Measurements from ENCODE around the gene SCN1B. TPM values are rescaled to one million over a fixed set of nuclear protein-coding genes. Genes with fewer than 3 reads are reported as not detected.

SCN1B gene
- total RNA-seq, 1 experiment from 2014 or later, result 2.3 TPM

- Histone ChIP-seq H3K4me3 (no peak overlapping the region), H3K27ac (no peak overlapping the region), H3K27me3 (no peaks in the 10 kb centered on the region; the same call in none of the 2 replicates), H3K9me3 (replicated peaks) (no peaks in the 10 kb centered on the region), H3K36me3 (no peaks in the 10 kb centered on the region), H3K4me1 (no peaks in the 10 kb centered on the region)
- DNase-seq, result no peak
Measured at GRCh38 chr19:35073941-35074340, 43.7 kb downstream of the SCN1B start.

GRCh38 chr19:35074426-35075201 lies 44.3 kb downstream of the SCN1B start:
- no peak overlapping the region for H3K4me3 ChIP-seq
- H3K36me3 ChIP-seq, result no peaks in the 10 kb centered on the region
- no peak for DNase-seq
- no peaks in the 10 kb centered on the region for H3K4me1 ChIP-seq
- H3K9me3 ChIP-seq (replicated peaks), result no peaks in the 10 kb centered on the region
- no peaks in the 10 kb centered on the region; the same call in none of the 2 replicates for H3K27me3 ChIP-seq
- no peak overlapping the region for H3K27ac ChIP-seq

DNA sequence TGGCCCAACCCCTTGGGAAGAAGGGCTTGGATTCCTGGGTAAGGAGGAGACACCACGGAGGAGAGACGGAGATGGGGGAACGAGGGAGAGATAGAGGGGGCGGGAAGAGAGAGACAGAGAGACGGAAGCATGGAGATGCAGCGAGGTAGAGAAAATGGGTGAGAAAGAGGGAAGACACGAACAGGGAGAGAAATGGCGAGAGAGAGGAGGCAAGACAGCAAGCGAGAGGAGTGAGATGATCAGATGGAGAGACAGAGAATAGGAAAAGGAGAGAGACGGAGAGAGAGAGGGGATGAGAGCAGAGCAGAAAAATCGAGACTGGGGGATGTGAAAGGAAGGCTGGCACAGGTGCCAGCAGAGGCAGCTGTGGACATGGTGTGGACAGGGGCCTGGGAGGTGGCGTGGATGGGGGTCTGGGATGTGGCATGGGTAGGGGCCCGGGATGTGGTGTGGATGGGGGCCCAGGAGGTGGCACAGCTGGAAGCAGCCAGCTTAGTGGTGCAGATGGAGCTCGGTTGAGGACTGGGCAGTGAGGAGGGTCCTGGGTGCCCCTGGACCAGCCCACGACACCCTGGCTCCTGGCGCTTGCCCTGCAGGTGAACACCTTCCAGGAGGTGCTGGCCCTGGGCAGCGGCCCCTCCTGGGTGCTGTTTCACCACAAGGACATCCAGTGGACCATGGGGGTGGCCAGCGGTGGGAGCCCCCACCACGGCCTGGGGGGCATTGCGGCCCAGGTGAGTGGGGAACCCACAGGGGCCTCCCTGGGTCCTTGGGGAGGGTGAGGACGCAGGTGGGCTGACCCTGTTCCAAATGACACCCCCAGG lies 45.1 kb downstream of the SCN1B start:
- H3K27ac ChIP-seq, result no peak overlapping the region
- H3K36me3 ChIP-seq, result no peaks in the 10 kb centered on the region
- H3K27me3 ChIP-seq, result no peaks in the 10 kb centered on the region; the same call in none of the 2 replicates
- H3K9me3 ChIP-seq (replicated peaks), result no peaks in the 10 kb centered on the region
- H3K4me1 ChIP-seq, result no peaks in the 10 kb centered on the region
- H3K4me3 ChIP-seq, result no peak overlapping the region
- DNase-seq, result no peak

GRCh38 chr19:35076026-35076370 lies 45.7 kb downstream of the SCN1B start:
- Histone ChIP-seq H3K4me1 (no peaks in the 10 kb centered on the region), H3K36me3 (no peaks in the 10 kb centered on the region), H3K27me3 (no peaks in the 10 kb centered on the region; the same call in none of the 2 replicates), H3K9me3 (replicated peaks) (no peaks in the 10 kb centered on the region), H3K4me3 (no peak overlapping the region), H3K27ac (no peak overlapping the region)
- DNase-seq, result no peak

DNA sequence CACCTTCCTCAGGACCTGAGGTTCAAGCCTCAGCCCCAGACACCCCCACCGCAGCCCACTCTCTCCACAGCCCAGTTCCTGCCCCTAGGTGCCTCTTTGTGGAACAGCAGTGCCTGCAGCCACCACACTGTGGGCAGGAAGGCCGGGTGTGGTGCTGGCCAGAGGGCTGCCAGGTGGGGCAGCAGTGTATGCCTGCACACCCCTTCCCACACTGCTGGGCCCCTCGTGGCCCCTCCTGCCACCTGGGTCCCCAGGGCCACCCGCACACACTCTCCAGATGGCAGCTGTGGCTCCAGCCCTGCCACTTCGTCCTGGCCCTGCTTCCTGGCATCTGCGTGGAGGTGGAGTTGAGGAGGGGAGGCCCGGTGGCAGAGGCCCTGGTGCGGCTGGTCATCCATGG lies 46.4 kb downstream of the SCN1B start:
- Histone ChIP-seq H3K27me3 (no peaks in the 10 kb centered on the region; the same call in none of the 2 replicates), H3K27ac (no peak overlapping the region), H3K4me1 (no peaks in the 10 kb centered on the region), H3K4me3 (no peak overlapping the region), H3K9me3 (replicated peaks) (no peaks in the 10 kb centered on the region), H3K36me3 (no peaks in the 10 kb centered on the region)
- no peak for DNase-seq

DNA sequence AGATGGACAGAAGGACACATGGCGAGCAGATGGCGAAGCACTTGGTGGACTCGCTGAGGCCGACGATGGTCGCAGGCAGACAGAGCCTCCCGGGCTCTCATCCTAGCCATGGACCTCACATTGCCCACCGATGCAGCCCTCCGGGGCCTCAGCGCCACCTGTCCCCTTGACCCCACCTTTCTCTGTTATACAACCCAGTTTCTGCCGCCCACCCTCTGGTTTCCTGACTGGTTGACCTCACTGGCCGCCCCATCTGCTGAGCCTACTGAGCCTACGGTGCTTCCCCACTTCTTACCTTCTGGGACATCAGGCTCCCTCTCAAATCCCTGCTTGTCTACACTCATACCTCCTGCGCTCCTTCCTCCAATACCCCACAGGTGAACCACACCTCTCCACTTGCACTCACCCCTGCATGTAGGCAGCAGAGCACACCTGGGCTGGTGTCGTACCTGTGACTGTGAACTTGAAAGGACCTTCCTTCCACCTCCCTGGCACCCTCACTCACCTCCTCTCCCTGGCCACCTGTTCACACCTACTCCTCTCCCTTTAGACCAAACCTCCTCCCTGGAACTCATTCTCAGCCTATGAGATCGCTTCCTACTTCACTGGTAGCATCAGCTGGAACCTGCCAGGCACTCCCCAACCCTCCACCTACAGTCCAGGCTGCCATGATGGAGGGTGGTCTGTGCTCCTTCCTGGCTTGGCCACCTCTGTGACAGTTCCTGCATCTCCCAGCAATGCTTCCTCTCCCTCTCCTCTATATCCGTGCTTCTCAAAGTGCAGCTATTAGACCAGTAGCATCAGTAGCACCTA lies 47.3 kb downstream of the SCN1B start:
- Histone ChIP-seq H3K27me3 (no peaks in the 10 kb centered on the region; the same call in none of the 2 replicates), H3K4me1 (no peaks in the 10 kb centered on the region), H3K4me3 (no peak overlapping the region), H3K27ac (no peak overlapping the region), H3K9me3 (replicated peaks) (no peaks in the 10 kb centered on the region), H3K36me3 (no peaks in the 10 kb centered on the region)
- no peak for DNase-seq

DNA sequence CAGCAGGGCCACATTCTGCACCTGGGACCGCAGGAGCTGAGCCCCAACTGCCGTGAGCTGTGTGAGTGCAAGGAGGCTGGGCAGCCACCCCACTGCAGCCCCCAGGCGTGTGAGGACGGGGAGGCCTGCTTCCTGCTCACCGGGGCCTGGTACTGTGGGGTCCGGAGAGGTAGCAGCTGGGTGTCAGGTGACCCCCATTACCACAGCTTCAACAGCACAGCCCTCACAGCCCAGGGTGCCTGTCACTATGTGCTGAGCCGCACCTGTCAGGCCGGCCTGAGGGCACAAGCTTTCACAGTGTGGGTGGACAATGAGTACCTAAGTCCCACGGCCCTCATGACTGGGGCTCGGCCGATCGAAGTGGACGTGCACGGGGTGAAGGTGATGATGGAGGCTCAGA lies 49.6 kb downstream of the SCN1B start:
- no peak for DNase-seq
- no peaks in the 10 kb centered on the region for H3K9me3 ChIP-seq (replicated peaks)
- no peaks in the 10 kb centered on the region for H3K36me3 ChIP-seq
- H3K27me3 ChIP-seq, result no peaks in the 10 kb centered on the region; the same call in none of the 2 replicates
- no peak overlapping the region for H3K27ac ChIP-seq
- H3K4me3 ChIP-seq, result no peak overlapping the region
- no peaks in the 10 kb centered on the region for H3K4me1 ChIP-seq

DNA sequence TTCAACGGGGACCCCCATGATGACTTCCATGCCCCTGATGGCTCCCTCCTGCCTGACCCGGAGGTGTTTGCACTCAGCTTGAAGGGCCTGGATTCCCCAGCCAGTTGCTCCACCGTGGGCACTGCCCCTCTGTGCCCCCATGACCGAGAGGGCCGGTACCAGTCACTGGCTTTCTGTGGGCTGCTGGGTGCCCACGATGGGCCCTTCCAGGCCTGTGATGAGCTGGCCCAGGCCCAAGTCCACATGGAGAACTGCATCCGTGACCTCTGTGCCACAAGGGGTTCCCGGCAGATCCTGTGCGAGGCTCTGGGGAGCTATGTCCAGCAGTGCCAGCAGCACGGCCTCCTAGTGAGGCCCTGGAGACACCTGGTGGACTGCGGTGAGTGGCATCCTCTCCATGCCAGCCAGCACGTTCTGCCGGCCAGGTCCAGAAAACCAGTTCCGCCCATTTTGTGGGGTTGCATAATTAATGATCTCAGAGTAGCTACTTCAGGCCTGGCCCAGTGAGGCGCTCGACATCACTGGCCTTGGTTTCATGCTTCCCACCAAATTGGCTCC lies 50.4 kb downstream of the SCN1B start:
- no peak overlapping the region for H3K27ac ChIP-seq
- no peaks in the 10 kb centered on the region for H3K9me3 ChIP-seq (replicated peaks)
- H3K4me1 ChIP-seq, result no peaks in the 10 kb centered on the region
- no peak overlapping the region for H3K4me3 ChIP-seq
- H3K36me3 ChIP-seq, result no peaks in the 10 kb centered on the region
- no peaks in the 10 kb centered on the region; the same call in 1 of the 2 replicates for H3K27me3 ChIP-seq
- no peak for DNase-seq

DNA sequence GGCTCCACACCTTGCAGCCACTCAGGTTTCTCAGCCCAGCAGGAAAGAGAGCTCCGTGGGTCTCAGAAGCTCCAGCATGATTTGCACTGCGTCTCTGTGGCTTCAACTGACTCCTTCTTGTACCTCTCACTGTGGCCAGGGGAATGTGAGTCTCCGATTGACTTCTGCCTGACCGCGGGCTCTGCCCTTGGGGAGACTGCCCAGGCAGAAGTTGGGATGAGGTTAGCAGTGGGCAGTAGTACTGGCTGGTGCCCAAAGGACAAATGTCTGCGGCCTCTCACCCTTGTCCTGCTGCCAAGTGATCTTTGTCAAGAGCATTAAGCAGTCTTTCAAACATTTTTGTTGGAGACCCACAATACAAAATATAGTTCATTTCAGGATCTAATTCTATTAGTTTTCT lies 50.9 kb downstream of the SCN1B start:
- Histone ChIP-seq H3K4me3 (no peak overlapping the region), H3K9me3 (replicated peaks) (no peaks in the 10 kb centered on the region), H3K36me3 (no peaks in the 10 kb centered on the region), H3K4me1 (no peaks in the 10 kb centered on the region), H3K27ac (no peak overlapping the region), H3K27me3 (no peaks in the 10 kb centered on the region; the same call in 1 of the 2 replicates)
- DNase-seq, result no peak

DNA sequence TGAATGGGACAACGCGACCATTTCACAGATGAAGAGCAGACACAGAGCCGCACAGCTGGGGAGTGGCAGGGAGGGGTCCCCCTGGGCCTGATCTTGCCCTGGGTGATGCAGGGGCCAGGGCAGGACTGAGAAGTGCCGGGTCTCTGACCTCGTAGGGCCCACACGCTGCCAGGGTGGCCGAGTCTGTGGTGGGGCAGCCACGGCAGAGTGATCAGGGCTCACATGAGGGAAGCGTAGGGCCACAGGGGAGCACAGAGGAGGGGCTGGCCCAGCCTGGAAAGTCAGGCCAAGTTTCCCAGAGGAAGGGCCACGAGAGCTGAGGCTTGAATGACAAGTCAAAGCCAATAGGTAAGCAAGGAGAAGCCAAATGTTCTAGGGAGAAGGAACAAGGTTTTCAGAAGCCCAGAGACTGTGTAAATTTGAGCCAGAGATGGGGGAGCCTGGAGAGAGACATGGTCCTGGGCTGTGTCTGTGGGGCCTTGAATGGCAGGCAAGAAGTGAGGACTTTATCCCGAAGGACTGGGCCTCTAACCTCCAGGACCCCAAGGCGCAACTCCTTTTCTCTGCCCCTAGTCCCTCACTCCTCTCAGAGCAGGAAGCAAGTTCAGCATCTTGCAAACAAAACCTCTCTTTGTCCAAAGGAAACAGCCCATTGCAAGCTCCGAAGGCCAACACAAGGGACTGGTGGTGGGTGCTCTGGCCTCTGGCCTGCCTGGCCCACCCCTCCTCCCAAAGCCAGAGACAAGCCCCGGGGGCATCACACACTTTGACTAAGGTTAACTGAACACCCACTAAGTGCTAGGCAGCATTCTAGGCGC lies 53.6 kb downstream of the SCN1B start:
- no peaks in the 10 kb centered on the region for H3K36me3 ChIP-seq

GRCh38 chr19:35084509-35084762 lies 54.2 kb downstream of the SCN1B start:
- H3K27ac ChIP-seq, result no peak overlapping the region
- H3K9me3 ChIP-seq (replicated peaks), result no peaks in the 10 kb centered on the region
- no peaks in the 10 kb centered on the region for H3K27me3 ChIP-seq
- H3K36me3 ChIP-seq, result no peaks in the 10 kb centered on the region
- H3K4me1 ChIP-seq, result peaks cover 9% of the 10 kb centered on the region; the same call in 1 of the 2 replicates
- no peak overlapping the region for H3K4me3 ChIP-seq
- no peak for DNase-seq

More for the DNA sequence above, 53.6 kb downstream of the SCN1B start:
- no peak overlapping the region for H3K27ac ChIP-seq
- no peak for DNase-seq
- H3K4me3 ChIP-seq, result no peak overlapping the region
- H3K4me1 ChIP-seq, result peaks cover 7% of the 10 kb centered on the region; the same call in 1 of the 2 replicates
- no peaks in the 10 kb centered on the region for H3K9me3 ChIP-seq (replicated peaks)
- no peaks in the 10 kb centered on the region for H3K27me3 ChIP-seq

GRCh38 chr19:35085947-35086346 lies 55.7 kb downstream of the SCN1B start:
- peaks cover 9% of the 10 kb centered on the region; the same call in 1 of the 2 replicates for H3K4me1 ChIP-seq

DNA sequence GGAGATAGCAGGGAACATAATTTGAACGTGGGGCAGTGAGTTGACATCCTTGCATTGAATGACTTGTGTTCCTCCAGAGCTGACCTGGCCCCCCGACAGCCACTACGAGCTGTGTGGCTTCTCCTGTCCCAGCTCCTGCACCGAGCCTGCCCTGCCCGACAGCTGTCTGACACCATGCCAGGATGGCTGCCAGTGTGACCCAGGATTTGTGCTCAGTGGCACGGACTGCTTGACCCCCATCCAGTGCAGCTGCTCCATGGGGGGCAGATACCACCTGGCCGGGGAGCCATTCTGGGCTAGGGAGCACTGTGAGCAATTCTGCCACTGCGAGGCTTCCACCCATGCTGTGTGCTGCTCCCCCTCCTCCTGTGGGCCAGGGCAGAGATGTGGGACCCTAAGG lies 56.2 kb downstream of the SCN1B start:
- no peak for DNase-seq
- peaks cover 9% of the 10 kb centered on the region; the same call in 1 of the 2 replicates for H3K4me1 ChIP-seq

More at GRCh38 chr19:35085947-35086346, 55.7 kb downstream of the SCN1B start:
- Histone ChIP-seq H3K27me3 (no peaks in the 10 kb centered on the region), H3K9me3 (replicated peaks) (no peaks in the 10 kb centered on the region), H3K27ac (no peak overlapping the region), H3K36me3 (no peaks in the 10 kb centered on the region), H3K4me3 (no peak overlapping the region)
- no peak for DNase-seq

GRCh38 chr19:35087393-35087792 lies 57.1 kb downstream of the SCN1B start:
- Histone ChIP-seq H3K9me3 (replicated peaks) (no peaks in the 10 kb centered on the region), H3K4me3 (no peak overlapping the region), H3K27me3 (no peaks in the 10 kb centered on the region), H3K27ac (no peak overlapping the region), H3K4me1 (peaks cover 9% of the 10 kb centered on the region; the same call in 1 of the 2 replicates), H3K36me3 (no peaks in the 10 kb centered on the region)
- no peak for DNase-seq

More for the DNA sequence above, 56.2 kb downstream of the SCN1B start:
- no peaks in the 10 kb centered on the region for H3K36me3 ChIP-seq
- H3K27me3 ChIP-seq, result no peaks in the 10 kb centered on the region
- no peaks in the 10 kb centered on the region for H3K9me3 ChIP-seq (replicated peaks)
- no peak overlapping the region for H3K27ac ChIP-seq
- H3K4me3 ChIP-seq, result no peak overlapping the region

Data from SJCRH30 (cell line).